C4-2B (cell line): ENCODE data around the gene FGF19.

Experiments used
- ZFX ChIP-seq: fragments of 450-650 bp; IDR thresholded peaks from 2 replicates; pipeline ENCODE4 v1.6.1; 2017
- TF ChIP-seq, protein P1 (sequence below): fragments of 450-650 bp; conservative IDR thresholded peaks from 2 replicates; pipeline ENCODE4 v1.5.1; 2017; ENCODE audit warnings: mild to moderate bottlenecking

DNA sequence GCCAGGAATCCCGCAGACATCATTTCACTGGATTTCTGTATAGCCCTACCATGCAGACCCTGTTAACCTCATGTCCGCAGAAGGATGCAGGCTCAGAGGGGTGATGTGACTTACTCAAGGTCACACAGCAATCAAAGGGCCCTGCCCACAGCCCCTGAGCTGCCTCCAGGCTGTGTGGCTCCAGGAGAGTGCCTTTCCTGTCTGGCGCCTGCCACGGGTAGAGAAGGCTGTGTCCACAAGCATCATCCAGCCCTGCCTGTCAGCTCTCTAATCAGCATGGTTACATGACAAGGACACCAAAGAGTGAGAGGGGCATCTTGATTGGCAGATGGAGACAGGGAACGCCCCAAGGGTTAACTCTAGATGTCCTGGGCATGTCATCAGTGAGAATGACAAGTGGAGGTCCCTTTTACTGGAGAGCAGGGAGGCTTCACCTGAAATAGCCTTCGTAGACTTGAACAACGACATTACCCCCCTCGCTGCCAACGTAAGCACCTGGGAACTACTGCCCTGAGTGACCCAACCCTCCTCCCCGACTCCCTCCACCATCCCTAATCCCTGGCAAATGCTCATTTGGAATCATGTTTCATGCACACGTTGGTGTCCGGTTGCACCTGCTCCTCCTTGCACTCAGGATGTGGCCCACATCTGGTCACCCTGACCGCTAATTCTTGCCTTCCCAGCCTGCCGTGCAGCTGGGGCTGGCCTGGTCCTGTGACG, 6.9 kb downstream of the FGF19 start:
- TF ChIP-seq, protein P1, sequence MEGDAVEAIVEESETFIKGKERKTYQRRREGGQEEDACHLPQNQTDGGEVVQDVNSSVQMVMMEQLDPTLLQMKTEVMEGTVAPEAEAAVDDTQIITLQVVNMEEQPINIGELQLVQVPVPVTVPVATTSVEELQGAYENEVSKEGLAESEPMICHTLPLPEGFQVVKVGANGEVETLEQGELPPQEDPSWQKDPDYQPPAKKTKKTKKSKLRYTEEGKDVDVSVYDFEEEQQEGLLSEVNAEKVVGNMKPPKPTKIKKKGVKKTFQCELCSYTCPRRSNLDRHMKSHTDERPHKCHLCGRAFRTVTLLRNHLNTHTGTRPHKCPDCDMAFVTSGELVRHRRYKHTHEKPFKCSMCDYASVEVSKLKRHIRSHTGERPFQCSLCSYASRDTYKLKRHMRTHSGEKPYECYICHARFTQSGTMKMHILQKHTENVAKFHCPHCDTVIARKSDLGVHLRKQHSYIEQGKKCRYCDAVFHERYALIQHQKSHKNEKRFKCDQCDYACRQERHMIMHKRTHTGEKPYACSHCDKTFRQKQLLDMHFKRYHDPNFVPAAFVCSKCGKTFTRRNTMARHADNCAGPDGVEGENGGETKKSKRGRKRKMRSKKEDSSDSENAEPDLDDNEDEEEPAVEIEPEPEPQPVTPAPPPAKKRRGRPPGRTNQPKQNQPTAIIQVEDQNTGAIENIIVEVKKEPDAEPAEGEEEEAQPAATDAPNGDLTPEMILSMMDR, result no peak
- no peak for TF ChIP-seq ZFX
